ENCODE measurements around the gene BMERB1.
A peak's percentile ranks its signal among the peaks of the same experiment; 100 is the strongest.
"Not testable (repeated sequence)": the region's sequence is repeated elsewhere in the genome, so short reads cannot be mapped to it uniquely, and the experiment has no call there.

The BMERB1 gene

GRCh38 chr16:15524966-15525365 lies 90.6 kb downstream of the BMERB1 start:
- no peak for DNase-seq

GRCh38 chr16:15526097-15526496 lies 91.7 kb downstream of the BMERB1 start:
- no peak for DNase-seq

GRCh38 chr16:15526731-15527130 lies 92.3 kb downstream of the BMERB1 start:
- no peak for DNase-seq

- DNase-seq: no peak
Measured at GRCh38 chr16:15529673-15530072, 95.3 kb downstream of the BMERB1 start.

GRCh38 chr16:15530085-15530484 lies 95.7 kb downstream of the BMERB1 start:
- no peak for DNase-seq

- no peak for DNase-seq
Measured at GRCh38 chr16:15532825-15533224, 98.4 kb downstream of the BMERB1 start.

- DNase-seq: no peak
Measured at GRCh38 chr16:15533386-15533785, 99.0 kb downstream of the BMERB1 start.

- DNase-seq: no peak
Measured at GRCh38 chr16:15535772-15536171, 101.4 kb downstream of the BMERB1 start.

GRCh38 chr16:15536843-15537242 lies 102.5 kb downstream of the BMERB1 start:
- no peak for DNase-seq

- DNase-seq: no peak
Measured at GRCh38 chr16:15538507-15538906, 104.1 kb downstream of the BMERB1 start.

- DNase-seq: no peak
Measured at GRCh38 chr16:15539197-15539596, 104.8 kb downstream of the BMERB1 start.

- DNase-seq: no peak
Measured at GRCh38 chr16:15542261-15542660, 107.9 kb downstream of the BMERB1 start.

- no peak for DNase-seq
Measured at GRCh38 chr16:15542734-15543347, 108.5 kb downstream of the BMERB1 start.

GRCh38 chr16:15544405-15544804 lies 110.0 kb downstream of the BMERB1 start:
- DNase-seq: no peak

- no peak for DNase-seq
Measured at GRCh38 chr16:15545544-15545943, 111.2 kb downstream of the BMERB1 start.

- DNase-seq: not testable (repeated sequence)
Measured at GRCh38 chr16:15547072-15547767, 112.8 kb downstream of the BMERB1 start.

GRCh38 chr16:15547768-15548096 lies 113.3 kb downstream of the BMERB1 start:
- DNase-seq: no peak

- no peak for DNase-seq
Measured at GRCh38 chr16:15548482-15548891, 114.1 kb downstream of the BMERB1 start.

- peak; percentile 32 to 37 for DNase-seq
Measured at GRCh38 chr16:15552507-15552906, 118.1 kb downstream of the BMERB1 start.

- DNase-seq: peak; percentile 47 to 54
Measured at GRCh38 chr16:15553313-15554088, 119.1 kb downstream of the BMERB1 start.

GRCh38 chr16:15556130-15556529 lies 121.7 kb downstream of the BMERB1 start:
- no peak for DNase-seq

GRCh38 chr16:15557258-15557657 lies 122.9 kb downstream of the BMERB1 start:
- no peak for DNase-seq

GRCh38 chr16:15559176-15559575 lies 124.8 kb downstream of the BMERB1 start:
- DNase-seq: no peak
